ENCODE data around the gene VAT1L. TPM values are rescaled to one million over a fixed set of nuclear protein-coding genes. Genes with fewer than 3 reads are reported as not detected.

VAT1L gene
- total and polyA plus RNA-seq, 5 donors from 2014 or later, result not detected

DNA sequence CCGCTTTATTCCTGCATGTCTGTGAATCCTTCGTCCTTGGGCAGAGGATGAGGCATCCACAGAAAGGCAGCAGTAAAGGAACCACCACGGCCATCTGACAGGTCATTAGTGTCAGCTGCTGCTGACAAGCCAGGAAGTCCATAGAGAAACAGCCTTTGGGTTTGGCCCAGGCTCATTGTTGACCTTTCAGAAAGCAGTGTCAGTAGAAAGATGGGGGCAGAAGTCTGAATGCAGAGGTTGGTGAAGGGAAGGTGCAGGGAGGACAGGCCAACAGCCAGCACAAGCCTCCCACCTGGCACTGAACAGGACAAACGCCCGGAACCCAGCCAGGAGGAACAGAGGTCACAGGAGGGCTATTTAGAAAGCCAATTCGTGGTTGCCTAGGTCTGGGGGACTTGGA, 105.8 kb downstream of the VAT1L start:
- no peak for ATAC-seq (ENCODE audit: low read depth in 2 of 2)
- Mint-ChIP-seq H3K27ac (no peak overlapping the region), H3K4me3 (no peak overlapping the region), H3K4me1 (no peaks in the 10 kb centered on the region), H3K9me3 (peaks cover 0 to 3% (median 0%) of the 10 kb centered on the region in 7 donors), H3K27me3 (no peaks in the 10 kb centered on the region), H3K36me3 (no peaks in the 10 kb centered on the region)
- Histone ChIP-seq H3K27me3 (ENCODE audit: control insufficient read depth, insufficient read depth, low read length) (no peaks in the 10 kb centered on the region), H3K36me3 (ENCODE audit: control insufficient read depth, insufficient read depth, low read length) (no peaks in the 10 kb centered on the region), H3K4me1 (ENCODE audit: control insufficient read depth, insufficient read depth, low read length, poor library complexity, severe bottlenecking) (no peaks in the 10 kb centered on the region), H3K27ac (ENCODE audit: insufficient read depth, low read length, poor library complexity, severe bottlenecking) (no peak overlapping the region), H3K9me3 (ENCODE audit: control insufficient read depth in 2 of 2, low read length in 2 of 2) (no peaks in the 10 kb centered on the region), H3K4me3 (ENCODE audit: low read depth, low read length) (no peak overlapping the region)
- no peak for DNase-seq

- Mint-ChIP-seq H3K4me1 (no peaks in the 10 kb centered on the region), H3K9me3 (peaks cover 0 to 3% (median 0%) of the 10 kb centered on the region in 7 donors), H3K27ac (no peak overlapping the region), H3K4me3 (no peak overlapping the region), H3K36me3 (no peaks in the 10 kb centered on the region), H3K27me3 (no peaks in the 10 kb centered on the region)
- Histone ChIP-seq H3K9me3 (ENCODE audit: control insufficient read depth in 2 of 2, low read length in 2 of 2) (no peaks in the 10 kb centered on the region), H3K36me3 (ENCODE audit: control insufficient read depth, insufficient read depth, low read length) (no peaks in the 10 kb centered on the region), H3K4me3 (ENCODE audit: low read depth, low read length) (no peak overlapping the region), H3K27me3 (ENCODE audit: control insufficient read depth, insufficient read depth, low read length) (no peaks in the 10 kb centered on the region), H3K4me1 (ENCODE audit: control insufficient read depth, insufficient read depth, low read length, poor library complexity, severe bottlenecking) (no peaks in the 10 kb centered on the region), H3K27ac (ENCODE audit: insufficient read depth, low read length, poor library complexity, severe bottlenecking) (no peak overlapping the region)
- ATAC-seq (ENCODE audit: low read depth in 2 of 2), result no peak
- DNase-seq, result no peak
These were observed 107.6 kb downstream of the VAT1L start for GRCh38 chr16:77895962-77896361.

DNA sequence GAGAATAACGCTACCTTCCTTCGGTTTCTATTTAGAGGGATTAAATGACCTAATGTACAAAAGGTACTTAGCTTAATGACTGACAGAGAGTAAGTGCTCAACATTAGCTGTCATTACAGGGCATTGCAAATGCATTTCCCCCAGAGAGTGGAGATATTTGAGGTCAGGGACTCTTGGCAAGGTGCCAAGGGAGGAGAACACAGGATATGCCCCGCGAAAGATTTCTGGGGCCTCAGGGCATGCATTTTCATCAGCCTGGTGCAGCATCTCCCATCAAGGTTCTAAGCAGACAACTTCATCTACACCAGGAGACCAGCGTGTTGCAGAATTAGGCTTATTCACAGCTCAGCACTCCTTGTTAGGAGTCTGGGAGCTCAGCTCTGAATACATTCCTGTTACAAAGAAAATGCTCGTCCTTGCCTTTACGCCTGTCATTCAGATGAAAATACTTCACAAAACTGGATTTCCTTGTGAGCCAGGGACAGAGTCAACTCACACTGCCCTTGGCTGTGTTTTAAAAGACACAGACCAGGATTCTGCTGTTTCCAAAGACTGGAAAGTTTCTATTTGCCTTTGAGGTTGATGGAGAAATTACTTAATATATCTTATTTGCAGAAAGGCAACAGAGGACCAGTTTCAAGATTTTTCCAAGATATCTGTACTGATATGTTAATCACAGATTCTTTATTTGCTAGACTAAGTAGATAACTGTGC, 108.2 kb downstream of the VAT1L start:
- H3K27me3 Mint-ChIP-seq, result no peaks in the 10 kb centered on the region
- no peak for ATAC-seq (ENCODE audit: low read depth in 2 of 2)

GRCh38 chr16:77897129-77897437, 108.7 kb downstream of the VAT1L start:
- H3K27me3 ChIP-seq (ENCODE audit: control insufficient read depth, insufficient read depth, low read length), result no peaks in the 10 kb centered on the region
- H3K9me3 ChIP-seq (ENCODE audit: control insufficient read depth in 2 of 2, low read length in 2 of 2), result no peaks in the 10 kb centered on the region
- Mint-ChIP-seq H3K27me3 (no peaks in the 10 kb centered on the region), H3K27ac (no peak overlapping the region), H3K9me3 (peaks cover 0 to 3% (median 0%) of the 10 kb centered on the region in 7 donors), H3K36me3 (no peaks in the 10 kb centered on the region), H3K4me1 (no peaks in the 10 kb centered on the region), H3K4me3 (no peak overlapping the region)
- no peaks in the 10 kb centered on the region for H3K4me1 ChIP-seq (ENCODE audit: control insufficient read depth, insufficient read depth, low read length, poor library complexity, severe bottlenecking)
- no peak overlapping the region for H3K27ac ChIP-seq (ENCODE audit: insufficient read depth, low read length, poor library complexity, severe bottlenecking)
- DNase-seq, result no peak
- no peak for ATAC-seq (ENCODE audit: low read depth in 2 of 2)
- no peaks in the 10 kb centered on the region for H3K36me3 ChIP-seq (ENCODE audit: control insufficient read depth, insufficient read depth, low read length)
- H3K4me3 ChIP-seq (ENCODE audit: low read depth, low read length), result no peak overlapping the region

More for the DNA sequence above, 108.2 kb downstream of the VAT1L start:
- H3K9me3 Mint-ChIP-seq, result peaks cover 0 to 3% (median 0%) of the 10 kb centered on the region in 7 donors
- Histone ChIP-seq H3K36me3 (ENCODE audit: control insufficient read depth, insufficient read depth, low read length) (no peaks in the 10 kb centered on the region), H3K4me3 (ENCODE audit: low read depth, low read length) (no peak overlapping the region), H3K4me1 (ENCODE audit: control insufficient read depth, insufficient read depth, low read length, poor library complexity, severe bottlenecking) (no peaks in the 10 kb centered on the region), H3K27ac (ENCODE audit: insufficient read depth, low read length, poor library complexity, severe bottlenecking) (no peak overlapping the region), H3K27me3 (ENCODE audit: control insufficient read depth, insufficient read depth, low read length) (no peaks in the 10 kb centered on the region), H3K9me3 (ENCODE audit: control insufficient read depth in 2 of 2, low read length in 2 of 2) (no peaks in the 10 kb centered on the region)
- H3K4me1 Mint-ChIP-seq, result no peaks in the 10 kb centered on the region
- no peaks in the 10 kb centered on the region for H3K36me3 Mint-ChIP-seq
- DNase-seq, result no peak
- no peak overlapping the region for H3K27ac Mint-ChIP-seq
- no peak overlapping the region for H3K4me3 Mint-ChIP-seq

GRCh38 chr16:77897831-77898605, 109.7 kb downstream of the VAT1L start:
- Mint-ChIP-seq H3K4me3 (no peak overlapping the region), H3K9me3 (peaks cover 0 to 3% (median 0%) of the 10 kb centered on the region in 7 donors), H3K27ac (no peak overlapping the region), H3K36me3 (no peaks in the 10 kb centered on the region), H3K27me3 (peaks cover 1% of the 10 kb centered on the region), H3K4me1 (no peaks in the 10 kb centered on the region)
- H3K27me3 ChIP-seq (ENCODE audit: control insufficient read depth, insufficient read depth, low read length), result no peaks in the 10 kb centered on the region
- ATAC-seq (ENCODE audit: low read depth in 2 of 2) (no peak), DNase-seq (no peak)
- H3K4me1 ChIP-seq (ENCODE audit: control insufficient read depth, insufficient read depth, low read length, poor library complexity, severe bottlenecking), result no peaks in the 10 kb centered on the region
- H3K4me3 ChIP-seq (ENCODE audit: low read depth, low read length), result no peak overlapping the region
- H3K9me3 ChIP-seq (ENCODE audit: control insufficient read depth in 2 of 2, low read length in 2 of 2), result no peaks in the 10 kb centered on the region
- no peak overlapping the region for H3K27ac ChIP-seq (ENCODE audit: insufficient read depth, low read length, poor library complexity, severe bottlenecking)
- H3K36me3 ChIP-seq (ENCODE audit: control insufficient read depth, insufficient read depth, low read length), result no peaks in the 10 kb centered on the region

DNA sequence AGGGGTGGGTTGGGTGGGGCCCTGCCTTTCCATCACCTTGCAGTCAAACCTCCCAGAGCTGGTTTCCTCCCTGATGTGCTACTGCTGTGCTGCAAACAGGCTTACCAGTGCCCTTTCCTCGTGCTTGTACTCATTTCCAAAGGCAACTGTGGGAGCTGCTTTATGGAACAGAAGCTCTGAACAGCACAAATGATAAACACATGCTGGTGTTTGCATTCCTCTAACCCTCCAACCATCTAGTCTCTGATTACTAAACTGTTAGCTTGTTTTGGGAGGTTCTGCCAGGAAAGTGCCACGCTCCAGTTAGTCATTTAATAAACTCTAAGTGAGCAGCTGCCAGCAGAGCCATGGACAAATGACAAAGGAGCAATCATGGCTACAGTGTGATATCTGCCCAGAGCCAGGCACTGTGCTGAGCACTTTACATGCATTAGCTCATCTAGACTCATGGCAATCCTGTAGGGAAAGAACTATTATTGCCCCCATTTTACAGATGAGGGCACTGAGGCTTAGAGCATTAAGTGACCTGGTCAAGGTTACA, 110.4 kb downstream of the VAT1L start:
- no peaks in the 10 kb centered on the region for H3K9me3 ChIP-seq (ENCODE audit: control insufficient read depth in 2 of 2, low read length in 2 of 2)
- no peak overlapping the region for H3K27ac ChIP-seq (ENCODE audit: insufficient read depth, low read length, poor library complexity, severe bottlenecking)
- H3K27me3 ChIP-seq (ENCODE audit: control insufficient read depth, insufficient read depth, low read length), result no peaks in the 10 kb centered on the region
- Mint-ChIP-seq H3K4me3 (no peak overlapping the region), H3K27ac (no peak overlapping the region), H3K4me1 (no peaks in the 10 kb centered on the region), H3K36me3 (no peaks in the 10 kb centered on the region), H3K27me3 (peaks cover 4% of the 10 kb centered on the region), H3K9me3 (peaks cover 0 to 3% (median 0%) of the 10 kb centered on the region in 7 donors)
- no peak for ATAC-seq (ENCODE audit: low read depth in 2 of 2)
- DNase-seq, result no peak
- H3K36me3 ChIP-seq (ENCODE audit: control insufficient read depth, insufficient read depth, low read length), result no peaks in the 10 kb centered on the region
- H3K4me1 ChIP-seq (ENCODE audit: control insufficient read depth, insufficient read depth, low read length, poor library complexity, severe bottlenecking), result no peaks in the 10 kb centered on the region
- no peak overlapping the region for H3K4me3 ChIP-seq (ENCODE audit: low read depth, low read length)

DNA sequence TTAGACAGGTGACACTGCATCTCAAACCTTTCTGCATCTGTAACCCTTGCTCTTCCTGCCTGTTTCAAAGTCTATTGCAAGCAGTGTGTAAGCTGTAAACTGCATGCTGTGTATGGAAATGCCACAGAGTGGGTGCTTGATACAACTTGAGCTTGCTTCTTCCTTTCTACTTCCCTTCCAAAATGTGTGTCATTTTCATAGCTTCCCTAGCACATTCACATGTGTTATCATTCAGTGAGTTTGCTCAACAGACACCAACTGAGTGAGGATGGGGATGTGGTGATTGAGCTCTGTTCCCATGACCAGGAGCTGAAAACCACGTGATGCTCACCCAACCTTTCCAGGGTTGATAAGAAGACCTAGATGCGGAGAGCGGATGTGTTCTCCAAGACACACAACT, 111.1 kb downstream of the VAT1L start:
- Mint-ChIP-seq H3K27ac (no peak overlapping the region), H3K27me3 (peaks cover 4% of the 10 kb centered on the region), H3K36me3 (no peaks in the 10 kb centered on the region), H3K4me1 (no peaks in the 10 kb centered on the region), H3K4me3 (no peak overlapping the region), H3K9me3 (peaks cover 0 to 3% (median 0%) of the 10 kb centered on the region in 7 donors)
- Histone ChIP-seq H3K36me3 (ENCODE audit: control insufficient read depth, insufficient read depth, low read length) (no peaks in the 10 kb centered on the region), H3K4me1 (ENCODE audit: control insufficient read depth, insufficient read depth, low read length, poor library complexity, severe bottlenecking) (no peaks in the 10 kb centered on the region), H3K27ac (ENCODE audit: insufficient read depth, low read length, poor library complexity, severe bottlenecking) (no peak overlapping the region), H3K9me3 (ENCODE audit: control insufficient read depth in 2 of 2, low read length in 2 of 2) (no peaks in the 10 kb centered on the region), H3K4me3 (ENCODE audit: low read depth, low read length) (no peak overlapping the region), H3K27me3 (ENCODE audit: control insufficient read depth, insufficient read depth, low read length) (no peaks in the 10 kb centered on the region)
- no peak for DNase-seq
- no peak for ATAC-seq (ENCODE audit: low read depth in 2 of 2)

All from CD4-positive, CD25-positive, alpha-beta regulatory T cell (primary cell).